Neural cell (in vitro differentiated cells): ENCODE results near the gene ITGB3. TPM values are rescaled to one million over a fixed set of nuclear protein-coding genes. Genes with fewer than 3 reads are reported as not detected.

Experiments
- H2AFZ ChIP-seq: fragments of 200-600, 300-800 bp; sonication (generic), shearing (Covaris generic); 2 replicates; pipeline ENCODE4 v1.6.0; 2014; ENCODE audit warnings: low read depth, mild to moderate bottlenecking, antibody characterized with exemption, low read length, moderate library complexity
- H3F3A ChIP-seq: fragments of 200-600 bp; shearing (Covaris generic); 2 replicates; pipeline ENCODE4 v1.6.1; 2016; ENCODE audit warnings: mild to moderate bottlenecking, moderate library complexity, mixed read lengths, antibody characterized with exemption, low read length; ENCODE audit not compliant: insufficient read depth, poor library complexity, severe bottlenecking
- H3K27ac ChIP-seq: fragments of 200-600, 300-800 bp; sonication (generic), shearing (Covaris generic); 2 replicates; pipeline ENCODE4 v1.5.1; 2014; ENCODE audit warnings: mild to moderate bottlenecking, low read length, moderate library complexity
- H3K27me3 ChIP-seq: fragments of 300-800, 200-600 bp; sonication (generic), shearing (Covaris generic); 2 replicates; pipeline ENCODE4 v1.6.0; 2014; ENCODE audit warnings: mild to moderate bottlenecking, low read depth, low read length, moderate library complexity; ENCODE audit not compliant: insufficient read depth
- H3K36me3 ChIP-seq: fragments of 300-800, 200-600 bp; sonication (generic), shearing (Covaris generic); 2 replicates; pipeline ENCODE4 v1.5.1; 2014; ENCODE audit warnings: mild to moderate bottlenecking, antibody characterized with exemption, low read length, moderate library complexity; ENCODE audit not compliant: insufficient read depth
- H3K4me2 ChIP-seq: fragments of 300-800, 200-600 bp; sonication (generic), shearing (Covaris generic); 2 replicates; pipeline ENCODE4 v1.6.0; 2014; ENCODE audit warnings: mild to moderate bottlenecking, low read length
- H3K4me3 ChIP-seq: fragments of 300-800, 200-600 bp; sonication (generic), shearing (Covaris generic); 2 replicates; pipeline ENCODE4 v1.5.1; 2014; ENCODE audit warnings: mild to moderate bottlenecking, low read length, moderate library complexity
- H3K79me2 ChIP-seq: fragments of 200-600 bp; shearing (Covaris generic); replicated peaks from 2 replicates; pipeline ENCODE4 v1.6.0; 2014; ENCODE audit warnings: mild to moderate bottlenecking, low read length, moderate library complexity; ENCODE audit not compliant: insufficient read depth
- H3K9ac ChIP-seq: fragments of 300-800, 200-600 bp; sonication (generic), shearing (Covaris generic); 2 replicates; pipeline ENCODE4 v1.6.1; 2016; ENCODE audit warnings: mild to moderate bottlenecking, low read length, mixed read lengths
- H3K9me2 ChIP-seq: fragments of 200-600 bp; shearing (Covaris generic); 2 replicates; pipeline ENCODE4 v1.6.1; 2016; ENCODE audit warnings: mild to moderate bottlenecking, low read length, mixed read lengths; ENCODE audit not compliant: insufficient read depth
- H3K9me3 ChIP-seq: fragments of 200-600, 300-800 bp; sonication (generic), shearing (Covaris generic); 2 replicates; pipeline ENCODE4 v1.6.1; 2016; ENCODE audit warnings: mild to moderate bottlenecking, mixed run types, low read length, moderate library complexity, mixed read lengths
- H4K20me1 ChIP-seq: fragments of 200-600 bp; shearing (Covaris generic); 2 replicates; pipeline ENCODE4 v1.6.1; 2016; ENCODE audit warnings: mild to moderate bottlenecking, mixed run types; ENCODE audit not compliant: insufficient read depth
- EP300 ChIP-seq: fragments of 450-650 bp; conservative IDR thresholded peaks from 2 replicates; pipeline ENCODE4 v1.6.1; 2014; ENCODE audit warnings: antibody characterized with exemption, mild to moderate bottlenecking, moderate library complexity; ENCODE audit not compliant: poor library complexity, severe bottlenecking
- EZH2 ChIP-seq: fragments of 200-600, 300-800 bp; shearing (Covaris generic), sonication (generic); IDR thresholded peaks from 2 replicates; pipeline ENCODE4 v1.6.1; 2014; ENCODE audit warnings: antibody characterized with exemption, low read length, borderline replicate concordance, mild to moderate bottlenecking; ENCODE audit not compliant: insufficient read depth, poor library complexity, severe bottlenecking
- MXI1 ChIP-seq: fragments of 450-650 bp; conservative IDR thresholded peaks from 2 replicates; pipeline ENCODE4 v1.6.1; 2014; ENCODE audit warnings: antibody characterized with exemption, mild to moderate bottlenecking; ENCODE audit not compliant: poor library complexity, severe bottlenecking
- POLR2AphosphoS5 ChIP-seq: IDR thresholded peaks from 2 replicates; pipeline ENCODE4 v1.6.1; 2012
- RAD21 ChIP-seq: fragments of 450-650 bp; conservative IDR thresholded peaks from 2 replicates; pipeline ENCODE4 v1.6.1; 2014; ENCODE audit warnings: antibody characterized with exemption, mild to moderate bottlenecking, moderate library complexity
- SMC3 ChIP-seq: fragments of 450-650 bp; conservative IDR thresholded peaks from 2 replicates; pipeline ENCODE4 v1.6.1; 2014; ENCODE audit warnings: antibody characterized with exemption, mild to moderate bottlenecking, moderate library complexity; ENCODE audit not compliant: poor library complexity
- TAF1 ChIP-seq: IDR thresholded peaks from 2 replicates; pipeline ENCODE4 v1.6.1; 2012; ENCODE audit warnings: low read depth
- polyA plus RNA-seq: library from polyadenylated mRNA; depleted of rRNA; stranded (reverse); fragments of >200 nt; gene quantifications from 2 replicates; pipeline ENCODE4 v1.2.3, GENCODE V29; 2014
- TF ChIP-seq, protein P1 (sequence below): IDR thresholded peaks from 2 replicates; pipeline ENCODE4 v1.6.1; 2012; ENCODE audit warnings: borderline replicate concordance
- TF ChIP-seq, protein P2 (sequence below): fragments of 450-650 bp; IDR thresholded peaks from 2 replicates; pipeline ENCODE4 v1.5.1; 2014; ENCODE audit warnings: antibody characterized with exemption, mild to moderate bottlenecking, moderate library complexity; ENCODE audit not compliant: poor library complexity, severe bottlenecking

Gene ITGB3
- polyA plus RNA-seq, 1 donor from 2014 or later: not detected

GRCh38 chr17:47210105-47210504 lies 43.5 kb upstream of the ITGB3 start:
- no peaks in the 10 kb centered on the region for H3K9me3 ChIP-seq
- H3K4me3 ChIP-seq: no peak overlapping the region
- no peaks in the 10 kb centered on the region for H3K9me2 ChIP-seq
- H3K36me3 ChIP-seq: no peaks in the 10 kb centered on the region
- H3F3A ChIP-seq: no peaks in the 10 kb centered on the region
- H3K4me2 ChIP-seq: no peak overlapping the region
- no peak overlapping the region for H3K27ac ChIP-seq
- no peaks in the 10 kb centered on the region for H4K20me1 ChIP-seq
- H2AFZ ChIP-seq: no peak overlapping the region
- H3K27me3 ChIP-seq: no peaks in the 10 kb centered on the region
- no peak overlapping the region for H3K9ac ChIP-seq
- TF ChIP-seq, protein P1, sequence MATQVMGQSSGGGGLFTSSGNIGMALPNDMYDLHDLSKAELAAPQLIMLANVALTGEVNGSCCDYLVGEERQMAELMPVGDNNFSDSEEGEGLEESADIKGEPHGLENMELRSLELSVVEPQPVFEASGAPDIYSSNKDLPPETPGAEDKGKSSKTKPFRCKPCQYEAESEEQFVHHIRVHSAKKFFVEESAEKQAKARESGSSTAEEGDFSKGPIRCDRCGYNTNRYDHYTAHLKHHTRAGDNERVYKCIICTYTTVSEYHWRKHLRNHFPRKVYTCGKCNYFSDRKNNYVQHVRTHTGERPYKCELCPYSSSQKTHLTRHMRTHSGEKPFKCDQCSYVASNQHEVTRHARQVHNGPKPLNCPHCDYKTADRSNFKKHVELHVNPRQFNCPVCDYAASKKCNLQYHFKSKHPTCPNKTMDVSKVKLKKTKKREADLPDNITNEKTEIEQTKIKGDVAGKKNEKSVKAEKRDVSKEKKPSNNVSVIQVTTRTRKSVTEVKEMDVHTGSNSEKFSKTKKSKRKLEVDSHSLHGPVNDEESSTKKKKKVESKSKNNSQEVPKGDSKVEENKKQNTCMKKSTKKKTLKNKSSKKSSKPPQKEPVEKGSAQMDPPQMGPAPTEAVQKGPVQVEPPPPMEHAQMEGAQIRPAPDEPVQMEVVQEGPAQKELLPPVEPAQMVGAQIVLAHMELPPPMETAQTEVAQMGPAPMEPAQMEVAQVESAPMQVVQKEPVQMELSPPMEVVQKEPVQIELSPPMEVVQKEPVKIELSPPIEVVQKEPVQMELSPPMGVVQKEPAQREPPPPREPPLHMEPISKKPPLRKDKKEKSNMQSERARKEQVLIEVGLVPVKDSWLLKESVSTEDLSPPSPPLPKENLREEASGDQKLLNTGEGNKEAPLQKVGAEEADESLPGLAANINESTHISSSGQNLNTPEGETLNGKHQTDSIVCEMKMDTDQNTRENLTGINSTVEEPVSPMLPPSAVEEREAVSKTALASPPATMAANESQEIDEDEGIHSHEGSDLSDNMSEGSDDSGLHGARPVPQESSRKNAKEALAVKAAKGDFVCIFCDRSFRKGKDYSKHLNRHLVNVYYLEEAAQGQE: no peak
- TF ChIP-seq, protein P2, sequence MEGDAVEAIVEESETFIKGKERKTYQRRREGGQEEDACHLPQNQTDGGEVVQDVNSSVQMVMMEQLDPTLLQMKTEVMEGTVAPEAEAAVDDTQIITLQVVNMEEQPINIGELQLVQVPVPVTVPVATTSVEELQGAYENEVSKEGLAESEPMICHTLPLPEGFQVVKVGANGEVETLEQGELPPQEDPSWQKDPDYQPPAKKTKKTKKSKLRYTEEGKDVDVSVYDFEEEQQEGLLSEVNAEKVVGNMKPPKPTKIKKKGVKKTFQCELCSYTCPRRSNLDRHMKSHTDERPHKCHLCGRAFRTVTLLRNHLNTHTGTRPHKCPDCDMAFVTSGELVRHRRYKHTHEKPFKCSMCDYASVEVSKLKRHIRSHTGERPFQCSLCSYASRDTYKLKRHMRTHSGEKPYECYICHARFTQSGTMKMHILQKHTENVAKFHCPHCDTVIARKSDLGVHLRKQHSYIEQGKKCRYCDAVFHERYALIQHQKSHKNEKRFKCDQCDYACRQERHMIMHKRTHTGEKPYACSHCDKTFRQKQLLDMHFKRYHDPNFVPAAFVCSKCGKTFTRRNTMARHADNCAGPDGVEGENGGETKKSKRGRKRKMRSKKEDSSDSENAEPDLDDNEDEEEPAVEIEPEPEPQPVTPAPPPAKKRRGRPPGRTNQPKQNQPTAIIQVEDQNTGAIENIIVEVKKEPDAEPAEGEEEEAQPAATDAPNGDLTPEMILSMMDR: no peak
- TF ChIP-seq SMC3: no peak
- TF ChIP-seq POLR2AphosphoS5: no peak
- no peaks in the 10 kb centered on the region for H3K79me2 ChIP-seq

DNA sequence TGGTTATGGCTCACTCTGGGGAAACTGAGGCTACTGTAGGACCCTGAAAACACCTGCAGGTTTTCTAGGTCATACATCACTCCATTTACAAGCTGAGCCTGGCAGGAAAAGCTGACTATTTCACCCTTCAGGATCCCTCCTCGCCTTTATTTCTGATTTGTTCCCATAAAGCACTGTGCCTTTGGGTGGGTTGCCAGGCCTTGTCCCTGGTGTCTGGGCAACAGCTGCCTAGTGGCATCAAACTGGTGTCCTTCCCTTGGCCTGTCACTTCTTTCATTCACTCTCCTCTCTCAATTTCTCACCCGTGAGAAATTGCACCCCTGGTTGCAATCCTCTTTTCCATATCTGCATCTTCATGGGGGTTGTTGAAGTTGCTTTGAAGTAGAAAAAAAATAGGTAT lies 42.8 kb upstream of the ITGB3 start:
- Histone ChIP-seq H3K4me2 (no peak overlapping the region), H3K27ac (no peak overlapping the region), H3K4me3 (no peak overlapping the region), H3K9me3 (no peaks in the 10 kb centered on the region), H3K27me3 (no peaks in the 10 kb centered on the region), H4K20me1 (no peaks in the 10 kb centered on the region), H3K36me3 (no peaks in the 10 kb centered on the region), H3K9ac (no peak overlapping the region), H3K79me2 (no peaks in the 10 kb centered on the region), H3F3A (no peaks in the 10 kb centered on the region), H3K9me2 (no peaks in the 10 kb centered on the region), H2AFZ (no peak overlapping the region)
- TF ChIP-seq MXI1: no peak
- no peak for TF ChIP-seq RAD21

GRCh38 chr17:47212458-47212857 lies 41.2 kb upstream of the ITGB3 start:
- Histone ChIP-seq H3K36me3 (no peaks in the 10 kb centered on the region), H3K9ac (no peak overlapping the region), H3K4me2 (no peak overlapping the region), H3K9me2 (no peaks in the 10 kb centered on the region), H2AFZ (no peak overlapping the region), H3K27me3 (no peaks in the 10 kb centered on the region), H4K20me1 (no peaks in the 10 kb centered on the region), H3F3A (no peaks in the 10 kb centered on the region), H3K4me3 (no peak overlapping the region), H3K79me2 (no peaks in the 10 kb centered on the region), H3K9me3 (no peaks in the 10 kb centered on the region), H3K27ac (no peak overlapping the region)
- TF ChIP-seq, protein P1: no peak
- TF ChIP-seq EZH2 (no peak), EP300 (no peak), POLR2AphosphoS5 (no peak), TAF1 (no peak), RAD21 (no peak), SMC3 (no peak), MXI1 (no peak)
- TF ChIP-seq, protein P2: no peak
